Measurements from ENCODE around the gene RFFL.

The RFFL gene

DNA sequence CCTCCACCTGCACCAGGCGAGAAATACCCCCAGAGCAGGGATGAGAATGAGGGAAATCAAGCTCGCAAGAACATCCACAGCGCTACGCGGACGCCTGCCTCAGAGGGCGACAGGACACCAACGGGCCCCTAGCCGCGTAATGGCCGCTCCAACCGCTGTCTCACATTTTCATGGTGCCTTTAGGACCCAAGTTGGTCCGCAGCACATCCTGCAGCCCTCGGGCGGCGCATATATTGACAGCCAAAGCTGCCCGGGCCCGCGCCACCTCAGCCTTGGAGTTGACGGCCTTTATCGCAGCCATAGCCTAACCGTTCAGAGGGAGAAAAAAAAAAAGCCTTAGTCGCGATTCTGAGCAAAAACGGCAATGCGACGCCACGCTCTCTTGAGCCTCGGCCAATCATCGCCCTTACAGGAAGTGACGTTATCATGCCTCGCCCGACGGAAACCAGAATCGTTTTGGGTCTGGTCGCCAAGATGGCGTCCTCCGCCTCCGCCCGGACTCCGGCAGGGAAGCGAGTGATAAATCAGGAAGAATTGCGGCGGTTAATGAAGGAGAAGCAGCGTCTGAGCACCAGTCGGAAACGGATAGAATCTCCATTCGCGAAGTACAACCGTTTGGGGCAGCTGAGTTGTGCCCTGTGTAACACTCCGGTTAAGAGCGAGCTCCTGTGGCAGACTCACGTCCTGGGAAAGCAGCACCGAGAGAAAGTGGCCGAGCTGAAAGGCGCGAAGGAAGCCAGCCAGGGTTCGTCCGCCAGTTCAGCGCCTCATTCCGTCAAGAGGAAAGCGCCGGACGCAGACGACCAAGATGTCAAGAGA lies 102.2 kb downstream of the RFFL start, which contains the start of the genes CCT6B and ZNF830:
Gene CCT6B, minus strand, starts transcription at position 368 of the 819 bp plus-strand sequence. Its CDS starts 67 bp downstream, at position 301.
Gene ZNF830, plus strand, starts transcription at position 448 of the 819 bp plus-strand sequence. Its CDS starts 27 bp downstream, at position 475.
- peak; percentile 96 to 97 for DNase-seq (ENCODE audit: low read depth in 2 of 2)
- TF ChIP-seq, protein P1, sequence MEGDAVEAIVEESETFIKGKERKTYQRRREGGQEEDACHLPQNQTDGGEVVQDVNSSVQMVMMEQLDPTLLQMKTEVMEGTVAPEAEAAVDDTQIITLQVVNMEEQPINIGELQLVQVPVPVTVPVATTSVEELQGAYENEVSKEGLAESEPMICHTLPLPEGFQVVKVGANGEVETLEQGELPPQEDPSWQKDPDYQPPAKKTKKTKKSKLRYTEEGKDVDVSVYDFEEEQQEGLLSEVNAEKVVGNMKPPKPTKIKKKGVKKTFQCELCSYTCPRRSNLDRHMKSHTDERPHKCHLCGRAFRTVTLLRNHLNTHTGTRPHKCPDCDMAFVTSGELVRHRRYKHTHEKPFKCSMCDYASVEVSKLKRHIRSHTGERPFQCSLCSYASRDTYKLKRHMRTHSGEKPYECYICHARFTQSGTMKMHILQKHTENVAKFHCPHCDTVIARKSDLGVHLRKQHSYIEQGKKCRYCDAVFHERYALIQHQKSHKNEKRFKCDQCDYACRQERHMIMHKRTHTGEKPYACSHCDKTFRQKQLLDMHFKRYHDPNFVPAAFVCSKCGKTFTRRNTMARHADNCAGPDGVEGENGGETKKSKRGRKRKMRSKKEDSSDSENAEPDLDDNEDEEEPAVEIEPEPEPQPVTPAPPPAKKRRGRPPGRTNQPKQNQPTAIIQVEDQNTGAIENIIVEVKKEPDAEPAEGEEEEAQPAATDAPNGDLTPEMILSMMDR (IDR thresholded peaks at IDR 0.05; ENCODE audit: low read depth, low read length) = no peak
- peak within 1 kb of the TSS; percentile 94 to 99 for H3K4me3 ChIP-seq (replicated peaks in 1 of 2; ENCODE audit: low read depth in 2 of 2, low read length in 2 of 2)

DNA sequence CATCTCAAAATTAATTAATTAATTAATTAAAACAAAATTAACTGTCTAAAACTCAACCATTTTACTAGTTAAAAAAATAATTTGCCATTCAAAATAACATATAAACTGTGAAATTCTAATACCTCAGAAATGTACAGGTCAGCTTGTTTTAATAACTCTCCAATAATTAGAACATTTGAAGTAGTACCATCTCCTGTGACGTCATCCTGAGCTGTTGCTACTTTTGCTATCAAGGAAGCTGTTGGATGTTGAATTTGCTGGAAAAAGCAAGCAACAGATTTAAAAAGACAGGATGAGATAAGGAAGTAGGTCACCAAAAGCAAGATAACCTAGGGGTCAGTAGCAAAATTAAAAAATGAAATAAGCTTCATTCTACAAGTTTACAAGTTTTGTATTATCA lies 105.1 kb downstream of the RFFL start:
- TF ChIP-seq, protein P1 (IDR thresholded peaks at IDR 0.05; ENCODE audit: low read depth, low read length) = no peak
- no peak overlapping the region for H3K4me3 ChIP-seq (replicated peaks in 1 of 2; ENCODE audit: low read depth in 2 of 2, low read length in 2 of 2)
- DNase-seq (ENCODE audit: low read depth in 2 of 2) = no peak

Data from cardiac fibroblast (primary cell).